Hematopoietic multipotent progenitor cell treated with erythropoietin and hydrocortisone succinate and interleukin-3 and kit ligand, for 4 days (in vitro differentiated cells): ENCODE results near the gene PLEKHM3.
"Not testable (repeated sequence)": the region's sequence is repeated elsewhere in the genome, so short reads cannot be mapped to it uniquely, and the experiment has no call there.

ENCODE experiments used
- DNase-seq: peaks from one replicate; pipeline ENCODE4 v3.0.0-alpha.2; 2015

The PLEKHM3 gene

GRCh38 chr2:207914716-207915115 is 110.6 kb downstream of the PLEKHM3 start:
- no peak for DNase-seq

GRCh38 chr2:207913772-207914358 is 111.5 kb downstream of the PLEKHM3 start:
- DNase-seq = no peak

GRCh38 chr2:207911856-207912255 is 113.5 kb downstream of the PLEKHM3 start:
- no peak for DNase-seq

- no peak for DNase-seq
Measured at GRCh38 chr2:207911215-207911614, 114.1 kb downstream of the PLEKHM3 start.

- DNase-seq = not testable (repeated sequence)
Measured at GRCh38 chr2:207906495-207906894, 118.8 kb downstream of the PLEKHM3 start.

GRCh38 chr2:207905546-207905945 is 119.8 kb downstream of the PLEKHM3 start:
- DNase-seq = no peak

- no peak for DNase-seq
Measured at GRCh38 chr2:207903236-207903635, 122.1 kb downstream of the PLEKHM3 start.

GRCh38 chr2:207902821-207903220 is 122.5 kb downstream of the PLEKHM3 start:
- DNase-seq = no peak

- no peak for DNase-seq
Measured at GRCh38 chr2:207901829-207902228, 123.5 kb downstream of the PLEKHM3 start.

GRCh38 chr2:207901401-207901800 is 123.9 kb downstream of the PLEKHM3 start:
- no peak for DNase-seq

- DNase-seq = no peak
Measured at GRCh38 chr2:207898354-207898695, 127.0 kb downstream of the PLEKHM3 start.

- DNase-seq = no peak
Measured at GRCh38 chr2:207897541-207898353, 127.6 kb downstream of the PLEKHM3 start.

- no peak for DNase-seq
Measured at GRCh38 chr2:207896525-207897285, 128.6 kb downstream of the PLEKHM3 start.

GRCh38 chr2:207895274-207895860 is 130.0 kb downstream of the PLEKHM3 start:
- no peak for DNase-seq

GRCh38 chr2:207892716-207893402 is 132.5 kb downstream of the PLEKHM3 start:
- no peak for DNase-seq

GRCh38 chr2:207891086-207891844 is 134.1 kb downstream of the PLEKHM3 start:
- DNase-seq = no peak

GRCh38 chr2:207887500-207887899 is 137.8 kb downstream of the PLEKHM3 start:
- DNase-seq = no peak

GRCh38 chr2:207885010-207885409 is 140.3 kb downstream of the PLEKHM3 start:
- DNase-seq = no peak

GRCh38 chr2:207884127-207884526 is 141.2 kb downstream of the PLEKHM3 start:
- no peak for DNase-seq

- no peak for DNase-seq
Measured at GRCh38 chr2:207883002-207883780, 142.1 kb downstream of the PLEKHM3 start.

GRCh38 chr2:207881902-207882301 is 143.4 kb downstream of the PLEKHM3 start:
- no peak for DNase-seq
